ENCODE data around the gene YPEL2. TPM values are rescaled to one million over a fixed set of nuclear protein-coding genes. Genes with fewer than 3 reads are reported as not detected.

Gene YPEL2
- total RNA-seq, 1 experiment from 2014 or later: 0.98 TPM

- H3K4me1 Mint-ChIP-seq: peaks cover 0 to 3% of the 10 kb centered on the region in 2 experiments; a peak in 1 of 4 replicates
- peaks cover 9% of the 10 kb centered on the region for H3K27me3 Mint-ChIP-seq (ENCODE audit: low read depth)
- H3K27ac ChIP-seq (ENCODE audit: insufficient read length, low read depth, low read length): no peak overlapping the region
- no peak overlapping the region for H4K8ac ChIP-seq (replicated peaks; ENCODE audit: insufficient read length, low read depth, low read length)
- H3K9me3 Mint-ChIP-seq: peaks cover 0 to 2% of the 10 kb centered on the region in 2 experiments; a peak in 1 of 5 replicates
- no peak overlapping the region for H2BK20ac ChIP-seq (ENCODE audit: low read depth, low read length, poor library complexity, severe bottlenecking)
- no peak overlapping the region for H3K14ac ChIP-seq (ENCODE audit: insufficient read depth, low read length)
- H3T11ph ChIP-seq (ENCODE audit: low read length): no peak overlapping the region
- no peak overlapping the region for H2AFZ ChIP-seq (ENCODE audit: low read length)
- H2BK120ac ChIP-seq (ENCODE audit: low read depth, low read length, poor library complexity, severe bottlenecking): no peak overlapping the region
- H3K4me3 Mint-ChIP-seq: no peak overlapping the region
- no peak overlapping the region for H2BK12ac ChIP-seq (ENCODE audit: insufficient read length, low read depth, low read length)
- no peaks in the 10 kb centered on the region for H4K20me1 ChIP-seq (ENCODE audit: control insufficient read depth, insufficient read depth, insufficient read length)
- no peak overlapping the region for H2BK15ac ChIP-seq (ENCODE audit: low read depth, low read length)
- H3K79me2 ChIP-seq (ENCODE audit: insufficient read depth, low read length): no peaks in the 10 kb centered on the region
- H3K9me3 ChIP-seq (ENCODE audit: control insufficient read depth, low read depth, low read length): no peaks in the 10 kb centered on the region
- no peaks in the 10 kb centered on the region for H3K79me1 ChIP-seq (ENCODE audit: insufficient read depth, low read depth, low read length, poor library complexity, severe bottlenecking)
- no peak overlapping the region for H3K4me2 ChIP-seq (ENCODE audit: insufficient read depth, insufficient read length, low read length)
- H2AK5ac ChIP-seq (ENCODE audit: insufficient read length, low read length): no peak overlapping the region
- no peak overlapping the region for H3K23ac ChIP-seq (ENCODE audit: insufficient read length, low read depth, low read length)
- no peaks in the 10 kb centered on the region for H3K4me1 ChIP-seq (ENCODE audit: insufficient read depth, low read length)
- no peak for DNase-seq
- no peaks in the 10 kb centered on the region; a peak in 1 of 7 replicates for H3K36me3 Mint-ChIP-seq (ENCODE audit: insufficient read depth in 1 of 3, low read depth in 3 of 3)
- no peaks in the 10 kb centered on the region for H3K23me2 ChIP-seq (ENCODE audit: insufficient read length, low read depth, low read length, poor library complexity, severe bottlenecking)
- H3K9ac ChIP-seq (ENCODE audit: extremely low read depth, insufficient read length, low read length): no peak overlapping the region
- WGBS (ENCODE audit: extremely low coverage, insufficient read length, low lambda C conversion rate): no CpG with 5 or more reads among the region's 4 CpGs
- H3K56ac ChIP-seq (ENCODE audit: insufficient read length, low read depth, low read length): no peak overlapping the region
- no peak overlapping the region for H4K5ac ChIP-seq (ENCODE audit: insufficient read length, low read depth, low read length)
- H3K4ac ChIP-seq (ENCODE audit: low read depth, low read length): no peak overlapping the region
- no peak overlapping the region for H3K18ac ChIP-seq (ENCODE audit: insufficient read length, low read depth, low read length)
- no peak overlapping the region for H2BK5ac ChIP-seq (ENCODE audit: insufficient read length, low read length)
- no peak overlapping the region for H3K27ac Mint-ChIP-seq
- TF ChIP-seq CTCF (conservative IDR thresholded peaks at IDR 0.05): no peak
- no peak overlapping the region for H4K91ac ChIP-seq (ENCODE audit: insufficient read length, low read depth, low read length)
- no peaks in the 10 kb centered on the region for H3K27me3 ChIP-seq (ENCODE audit: insufficient read depth, low read length)
Observed at GRCh38 chr17:59284317-59284716, 47.1 kb upstream of the YPEL2 start.
